Glutamatergic neuron (in vitro differentiated cells): ENCODE results near the gene SLC17A6. TPM values are rescaled to one million over a fixed set of nuclear protein-coding genes. Genes with fewer than 3 reads are reported as not detected.

Experiments used
- DNase-seq: peaks from one replicate; pipeline ENCODE4 v3.0.0; 2022
- H3K27ac Mint-ChIP-seq: one replicate; pipeline ENCODE4 v1.8.0; 2020; ENCODE audit warnings: mild to moderate bottlenecking, mixed read lengths, inconsistent platforms; ENCODE audit not compliant: unreplicated experiment
- H3K27me3 Mint-ChIP-seq: one replicate; pipeline ENCODE4 v1.8.0; 2020; ENCODE audit warnings: mild to moderate bottlenecking, moderate library complexity, mixed read lengths, inconsistent platforms; ENCODE audit not compliant: unreplicated experiment
- H3K36me3 Mint-ChIP-seq: one replicate; pipeline ENCODE4 v1.8.0; 2020; ENCODE audit warnings: mild to moderate bottlenecking, mixed read lengths, inconsistent platforms; ENCODE audit not compliant: unreplicated experiment
- H3K4me1 Mint-ChIP-seq: one replicate; pipeline ENCODE4 v1.8.0; 2020; ENCODE audit warnings: mild to moderate bottlenecking, low read depth, mixed read lengths, inconsistent platforms; ENCODE audit not compliant: unreplicated experiment
- H3K4me3 Mint-ChIP-seq: one replicate; pipeline ENCODE4 v1.8.0; 2020; ENCODE audit warnings: mild to moderate bottlenecking, mixed read lengths, inconsistent platforms; ENCODE audit not compliant: unreplicated experiment
- H3K9me3 Mint-ChIP-seq: one replicate; pipeline ENCODE4 v1.8.0; 2020; ENCODE audit warnings: mild to moderate bottlenecking, moderate library complexity, mixed read lengths, inconsistent platforms; ENCODE audit not compliant: unreplicated experiment
- total RNA-seq: library from RNA; stranded (reverse); fragmentation: NEBNext Ultra II Directional; extraction: Animal tissue kit (Norgen Biotek cat#: 25700); gene quantifications from one replicate; pipeline ENCODE4 v1.2.1, GENCODE V29; 2021; ENCODE audit not compliant: unreplicated experiment
- TF ChIP-seq, protein P1 (sequence below): fragments of 200-600 bp; sonication (generic); IDR thresholded peaks from one replicate; pipeline ENCODE4 v1.5.0; 2021; ENCODE audit not compliant: partially characterized antibody, unreplicated experiment

The SLC17A6 gene
- total RNA-seq, 1 donor from 2014 or later: 170 TPM

- Mint-ChIP-seq H3K4me3 (no peak overlapping the region), H3K27me3 (no peaks in the 10 kb centered on the region), H3K9me3 (peaks cover 1% of the 10 kb centered on the region), H3K27ac (peak overlapping the region; percentile 7), H3K4me1 (no peaks in the 10 kb centered on the region), H3K36me3 (no peaks in the 10 kb centered on the region)
- TF ChIP-seq, protein P1, sequence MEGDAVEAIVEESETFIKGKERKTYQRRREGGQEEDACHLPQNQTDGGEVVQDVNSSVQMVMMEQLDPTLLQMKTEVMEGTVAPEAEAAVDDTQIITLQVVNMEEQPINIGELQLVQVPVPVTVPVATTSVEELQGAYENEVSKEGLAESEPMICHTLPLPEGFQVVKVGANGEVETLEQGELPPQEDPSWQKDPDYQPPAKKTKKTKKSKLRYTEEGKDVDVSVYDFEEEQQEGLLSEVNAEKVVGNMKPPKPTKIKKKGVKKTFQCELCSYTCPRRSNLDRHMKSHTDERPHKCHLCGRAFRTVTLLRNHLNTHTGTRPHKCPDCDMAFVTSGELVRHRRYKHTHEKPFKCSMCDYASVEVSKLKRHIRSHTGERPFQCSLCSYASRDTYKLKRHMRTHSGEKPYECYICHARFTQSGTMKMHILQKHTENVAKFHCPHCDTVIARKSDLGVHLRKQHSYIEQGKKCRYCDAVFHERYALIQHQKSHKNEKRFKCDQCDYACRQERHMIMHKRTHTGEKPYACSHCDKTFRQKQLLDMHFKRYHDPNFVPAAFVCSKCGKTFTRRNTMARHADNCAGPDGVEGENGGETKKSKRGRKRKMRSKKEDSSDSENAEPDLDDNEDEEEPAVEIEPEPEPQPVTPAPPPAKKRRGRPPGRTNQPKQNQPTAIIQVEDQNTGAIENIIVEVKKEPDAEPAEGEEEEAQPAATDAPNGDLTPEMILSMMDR: no peak
- no peak for DNase-seq
These were observed 78.3 kb downstream of the SLC17A6 start for GRCh38 chr11:22416462-22416861.

DNA sequence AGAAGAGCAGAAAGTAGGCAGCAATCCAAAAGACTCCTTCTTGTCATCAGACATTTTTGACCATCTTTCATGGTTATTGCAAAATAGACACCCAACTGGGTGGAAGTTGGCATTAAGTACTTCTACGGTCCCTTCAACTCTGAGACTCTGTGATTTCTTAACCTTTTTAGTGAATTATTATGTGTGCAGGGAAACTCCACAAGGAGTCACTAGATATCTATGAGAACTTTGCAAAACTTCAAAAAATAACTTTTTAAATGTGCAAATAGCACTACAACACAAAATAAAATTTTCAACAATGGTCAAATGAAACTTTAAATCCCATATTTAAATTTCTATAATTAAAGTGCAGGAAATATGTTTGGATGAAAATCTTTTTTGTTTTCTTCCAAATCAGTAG lies 88.7 kb downstream of the SLC17A6 start:
- Mint-ChIP-seq H3K36me3 (no peaks in the 10 kb centered on the region), H3K9me3 (peaks cover 7% of the 10 kb centered on the region), H3K4me1 (peaks cover 11% of the 10 kb centered on the region), H3K4me3 (no peak overlapping the region), H3K27ac (no peak overlapping the region), H3K27me3 (no peaks in the 10 kb centered on the region)
- TF ChIP-seq, protein P1: no peak
- no peak for DNase-seq

Other genes with a start within 250 kb of the SLC17A6 start
- gene ANO5, start 145.3 kb upstream of the SLC17A6 start, total RNA-seq: 5.4 TPM